Right ventricle myocardium inferior (tissue), 1 donor: ENCODE data around the gene ZNF668. TPM values are rescaled to one million over a fixed set of nuclear protein-coding genes. Genes with fewer than 3 reads are reported as not detected.

Source experiments
- ATAC-seq: fragments of 200-7000 bp; cut with Tn5 transposase; one replicate; pipeline ENCODE4 v1.9.1; 2020; ENCODE audit warnings: mild to moderate bottlenecking, moderate library complexity
- DNase-seq: peaks from one replicate; pipeline ENCODE4 v3.0.0; 2021; ENCODE audit errors: missing footprints
- intact Hi-C: fragments of 100-400 bp; cut with DNase I; formaldehyde crosslinking; loops from one replicate; pipeline ENCODE4 v1.11.0; 2022
- total RNA-seq: library from RNA; stranded (reverse); fragmentation: NEBNext Ultra II Directional; extraction: Animal tissue kit (Norgen Biotek cat#: 25700); gene quantifications from one replicate; pipeline ENCODE4 v1.2.1, GENCODE V29; 2021
- donor health status: DM: no; HTN: yes; CAD: no; lungs with severe emphysema.

ZNF668 gene
- total RNA-seq, 1 donor from 2014 or later, result 5.3 TPM

DNA sequence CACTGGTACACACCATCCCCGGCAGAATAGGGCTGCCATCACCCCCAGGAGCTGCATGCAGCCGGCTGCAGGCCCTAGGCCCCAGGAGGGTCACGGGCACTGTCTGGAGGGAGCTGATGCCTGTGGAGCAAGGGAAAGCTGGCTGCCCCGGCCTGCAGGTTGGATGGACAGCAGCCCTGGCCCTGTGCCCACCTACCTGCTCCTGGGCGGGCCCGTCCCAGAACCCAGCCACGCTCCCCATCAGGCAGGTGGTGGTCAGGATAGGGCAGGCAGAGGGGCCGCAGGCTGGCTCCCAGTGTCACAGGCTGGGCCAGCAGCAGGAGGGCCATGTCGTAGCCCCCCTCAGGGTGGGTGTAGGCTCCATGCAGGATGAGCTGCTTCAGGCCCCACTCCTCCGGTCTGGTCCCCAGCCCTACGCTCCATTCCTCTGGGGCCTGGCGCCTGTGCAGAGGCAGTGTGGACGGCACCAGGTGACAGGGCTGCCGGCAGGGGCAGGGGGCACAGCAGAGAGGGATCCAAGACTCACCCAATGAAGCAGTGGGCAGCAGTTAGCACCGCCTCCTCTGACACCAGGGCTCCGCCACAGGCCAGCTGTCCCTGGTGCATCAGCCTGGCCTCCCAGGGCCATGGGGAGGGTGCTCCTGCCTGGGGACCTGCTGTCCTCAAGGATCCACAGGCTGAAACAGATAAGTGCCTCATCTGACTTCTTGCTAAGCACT is 10.7 kb upstream of the ZNF668 start:
- peak; percentile 43 for DNase-seq
- intact Hi-C loops, result no loop called here
- ATAC-seq, result no peak

DNA sequence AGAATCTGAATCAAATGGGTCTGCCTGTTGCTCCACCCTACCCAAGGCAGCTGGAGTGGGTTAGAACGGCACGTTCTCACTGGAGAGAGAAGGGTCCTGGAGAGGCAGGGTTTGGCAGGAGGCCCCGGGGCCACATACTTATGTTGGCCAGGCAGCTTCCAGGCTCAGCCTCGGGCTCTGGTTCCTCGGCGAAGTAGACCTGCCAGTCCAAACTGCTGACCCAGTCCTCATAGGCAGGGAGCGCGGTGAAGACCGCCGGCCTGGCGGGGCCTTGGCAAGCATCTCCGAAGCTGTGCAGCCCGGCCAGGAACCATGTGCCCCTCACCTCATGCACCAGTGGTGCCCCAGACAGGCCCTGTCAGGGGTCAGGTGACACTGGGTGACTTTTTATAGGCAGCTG is 9.9 kb upstream of the ZNF668 start:
- intact Hi-C loops, result no loop called here
- ATAC-seq (no peak), DNase-seq (peak; percentile 43)

DNA sequence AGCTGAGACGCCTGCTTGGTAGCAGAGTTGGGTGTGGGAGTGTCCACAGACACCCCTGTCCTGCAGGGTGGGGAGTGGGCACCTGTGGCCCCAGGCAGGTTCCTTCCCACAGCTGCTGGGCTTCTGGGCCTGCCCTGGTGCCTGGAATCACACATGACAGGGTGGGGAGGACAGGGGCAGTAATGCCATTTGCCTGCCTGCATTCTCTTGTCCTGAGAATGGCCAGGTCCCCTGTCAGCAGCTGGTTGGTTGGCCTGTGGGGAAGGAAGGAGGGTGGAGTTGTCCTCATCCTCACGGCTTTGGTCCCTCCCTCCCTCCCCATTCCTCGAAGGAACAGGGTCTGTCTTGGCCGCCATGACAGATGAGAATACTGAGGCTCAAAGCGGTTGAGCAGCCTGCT is 9.5 kb upstream of the ZNF668 start:
- DNase-seq, result no peak
- intact Hi-C loops, result no loop called here
- no peak for ATAC-seq

DNA sequence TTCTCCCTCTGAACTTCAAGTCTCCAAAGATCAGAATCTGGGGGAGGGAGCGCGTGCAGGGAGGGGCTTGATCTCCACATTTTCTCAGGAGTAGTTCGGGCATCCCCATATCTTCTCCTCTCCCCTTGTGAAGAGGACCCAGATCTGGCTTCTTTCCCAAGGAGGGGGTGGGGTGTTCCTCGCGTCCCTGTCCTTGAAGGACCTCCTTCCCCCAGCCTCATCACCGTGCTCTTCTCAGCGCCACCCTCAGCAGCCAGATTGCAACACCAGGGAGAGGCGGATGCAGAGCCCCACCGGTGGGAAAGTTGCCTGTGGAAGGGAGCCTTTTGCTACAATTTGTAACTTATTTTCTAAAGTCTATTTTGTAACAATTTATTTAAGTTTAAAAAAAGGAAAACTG is 9.0 kb upstream of the ZNF668 start:
- intact Hi-C loops, result no loop called here
- ATAC-seq, result no peak
- no peak for DNase-seq

DNA sequence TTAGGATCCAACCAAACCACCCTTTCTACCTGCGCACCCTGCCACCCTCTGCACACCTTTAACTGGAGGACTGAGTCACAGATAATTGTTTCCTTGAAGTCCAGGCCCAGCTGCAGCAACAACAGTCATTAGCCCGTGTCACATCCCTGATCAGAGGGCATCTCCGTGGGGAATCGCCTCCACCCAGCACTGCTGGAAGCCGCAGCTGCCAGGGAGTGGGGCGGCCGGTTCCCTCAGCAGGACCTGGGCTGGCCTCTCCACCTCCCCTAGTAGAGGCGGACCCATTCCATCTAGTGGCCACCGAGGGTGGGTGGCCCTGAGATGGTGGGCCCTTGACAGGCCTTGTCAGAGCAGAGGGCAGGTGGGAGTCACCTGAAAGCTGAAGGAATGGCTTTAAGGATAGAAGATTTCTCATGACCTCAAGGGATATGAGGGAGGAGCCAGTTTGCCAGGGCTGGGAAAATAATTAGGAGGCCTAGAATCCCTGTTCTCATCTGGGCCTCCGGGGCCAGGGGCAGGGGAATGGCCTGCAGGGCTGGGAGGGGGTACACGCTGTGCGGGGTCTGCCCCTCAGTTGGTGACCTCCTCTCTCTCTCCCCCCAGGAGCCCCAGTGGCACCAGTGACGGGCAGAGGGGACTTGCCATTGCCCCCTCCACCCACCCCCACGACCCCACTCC is 8.5 kb upstream of the ZNF668 start:
- intact Hi-C loops, result no loop called here
- ATAC-seq, result no peak
- DNase-seq, result no peak

DNA sequence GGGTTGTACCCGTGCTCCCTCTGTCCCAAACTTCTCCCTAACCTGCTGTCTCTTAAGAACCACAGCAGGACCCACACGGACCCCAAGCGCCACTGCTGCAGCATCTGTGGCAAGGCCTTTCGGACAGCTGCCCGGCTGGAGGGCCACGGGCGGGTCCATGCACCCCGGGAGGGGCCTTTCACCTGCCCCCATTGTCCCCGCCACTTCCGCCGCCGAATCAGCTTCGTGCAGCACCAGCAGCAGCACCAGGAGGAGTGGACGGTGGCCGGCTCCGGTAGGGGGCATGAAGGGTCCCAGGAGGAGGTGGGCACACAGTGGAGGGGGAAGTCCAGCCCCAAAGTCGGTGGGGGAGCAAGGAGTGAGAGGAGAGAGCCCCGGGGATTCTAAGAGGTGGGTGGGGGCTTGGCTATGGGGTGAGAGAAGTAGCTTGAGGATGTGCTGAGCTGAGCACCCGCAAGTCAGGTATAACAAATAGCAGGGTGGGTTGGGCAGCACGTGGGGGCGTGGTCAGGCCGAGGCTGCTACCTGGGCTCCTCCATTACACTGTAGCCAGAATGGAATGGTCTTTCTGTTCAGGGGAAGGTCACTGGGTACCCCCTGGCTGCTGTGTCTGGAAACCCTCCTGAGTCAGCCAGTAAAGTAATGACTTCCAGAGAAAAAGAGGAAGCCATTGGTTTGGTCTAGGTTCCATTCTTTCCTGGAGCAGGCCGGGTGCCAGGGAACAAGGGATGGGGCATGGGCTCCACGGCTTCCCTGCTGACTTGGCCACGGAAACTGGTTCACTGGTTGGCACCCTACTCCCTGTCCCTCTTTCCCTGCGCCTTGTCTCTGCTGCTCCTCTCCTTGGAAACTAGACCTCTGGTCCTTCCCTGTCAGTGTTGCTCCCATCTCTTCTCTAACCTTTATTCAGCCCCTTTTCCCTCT is 7.7 kb upstream of the ZNF668 start:
- intact Hi-C loops, result no loop called here
- ATAC-seq (no peak), DNase-seq (no peak)

DNA sequence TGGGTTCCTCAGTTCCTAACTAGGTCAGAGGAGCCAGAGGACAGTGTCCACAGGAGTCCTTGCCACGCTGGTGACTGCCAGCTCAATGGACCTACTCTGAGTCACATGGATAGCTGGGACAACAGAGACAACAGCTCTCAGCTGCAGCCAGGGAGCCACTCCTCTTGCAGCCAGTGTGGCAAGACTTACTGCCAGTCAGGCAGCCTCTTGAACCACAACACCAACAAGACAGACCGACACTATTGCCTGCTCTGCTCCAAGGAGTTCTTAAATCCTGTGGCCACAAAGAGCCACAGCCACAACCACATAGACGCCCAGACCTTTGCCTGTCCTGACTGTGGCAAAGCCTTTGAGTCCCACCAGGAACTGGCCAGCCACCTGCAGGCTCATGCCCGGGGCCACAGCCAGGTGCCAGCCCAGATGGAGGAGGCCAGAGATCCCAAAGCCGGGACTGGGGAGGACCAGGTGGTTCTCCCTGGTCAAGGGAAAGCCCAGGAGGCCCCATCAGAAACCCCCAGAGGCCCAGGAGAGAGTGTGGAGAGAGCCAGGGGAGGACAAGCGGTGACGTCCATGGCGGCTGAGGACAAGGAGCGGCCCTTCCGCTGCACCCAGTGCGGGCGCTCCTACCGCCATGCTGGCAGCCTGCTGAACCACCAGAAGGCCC is 6.8 kb upstream of the ZNF668 start:
- intact Hi-C loops, result no loop called here
- ATAC-seq (no peak), DNase-seq (no peak)

DNA sequence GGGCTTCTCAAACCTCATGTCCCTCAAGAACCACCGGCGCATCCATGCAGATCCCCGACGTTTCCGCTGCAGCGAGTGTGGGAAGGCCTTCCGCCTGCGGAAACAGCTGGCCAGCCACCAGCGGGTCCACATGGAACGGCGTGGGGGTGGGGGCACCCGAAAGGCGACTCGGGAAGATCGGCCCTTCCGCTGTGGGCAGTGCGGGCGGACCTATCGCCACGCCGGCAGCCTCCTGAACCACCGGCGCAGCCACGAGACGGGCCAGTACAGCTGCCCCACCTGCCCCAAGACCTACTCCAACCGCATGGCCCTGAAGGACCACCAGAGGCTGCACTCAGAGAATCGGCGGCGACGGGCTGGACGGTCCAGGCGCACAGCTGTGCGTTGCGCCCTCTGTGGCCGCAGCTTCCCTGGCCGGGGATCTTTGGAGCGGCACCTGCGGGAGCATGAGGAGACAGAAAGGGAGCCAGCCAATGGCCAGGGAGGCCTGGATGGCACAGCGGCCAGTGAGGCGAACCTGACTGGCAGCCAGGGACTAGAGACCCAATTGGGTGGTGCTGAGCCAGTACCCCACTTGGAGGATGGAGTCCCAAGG is 6.1 kb upstream of the ZNF668 start:
- DNase-seq, result no peak
- intact Hi-C loops, result no loop called here
- no peak for ATAC-seq

DNA sequence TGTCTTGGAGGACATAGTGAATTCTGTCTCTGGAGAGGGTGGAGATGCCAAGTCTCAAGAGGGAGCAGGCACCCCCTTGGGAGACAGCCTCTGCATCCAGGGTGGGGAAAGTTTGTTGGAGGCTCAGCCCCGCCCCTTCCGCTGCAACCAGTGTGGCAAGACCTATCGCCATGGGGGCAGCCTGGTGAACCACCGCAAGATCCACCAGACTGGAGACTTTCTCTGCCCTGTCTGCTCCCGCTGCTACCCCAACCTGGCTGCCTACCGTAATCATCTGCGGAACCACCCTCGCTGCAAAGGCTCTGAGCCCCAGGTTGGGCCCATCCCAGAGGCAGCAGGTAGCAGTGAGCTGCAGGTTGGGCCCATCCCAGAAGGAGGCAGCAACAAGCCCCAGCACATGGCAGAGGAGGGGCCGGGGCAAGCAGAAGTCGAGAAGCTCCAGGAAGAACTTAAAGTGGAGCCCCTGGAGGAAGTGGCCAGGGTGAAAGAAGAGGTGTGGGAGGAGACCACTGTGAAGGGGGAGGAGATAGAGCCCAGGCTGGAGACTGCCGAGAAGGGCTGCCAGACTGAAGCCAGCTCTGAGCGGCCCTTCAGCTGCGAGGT is 5.4 kb upstream of the ZNF668 start:
- no peak for ATAC-seq
- intact Hi-C loops, result loop anchor here (10.0 kb wide), 1 partner anchor 375 kb away; the partner anchor contains the start of gene ARMC5

DNA sequence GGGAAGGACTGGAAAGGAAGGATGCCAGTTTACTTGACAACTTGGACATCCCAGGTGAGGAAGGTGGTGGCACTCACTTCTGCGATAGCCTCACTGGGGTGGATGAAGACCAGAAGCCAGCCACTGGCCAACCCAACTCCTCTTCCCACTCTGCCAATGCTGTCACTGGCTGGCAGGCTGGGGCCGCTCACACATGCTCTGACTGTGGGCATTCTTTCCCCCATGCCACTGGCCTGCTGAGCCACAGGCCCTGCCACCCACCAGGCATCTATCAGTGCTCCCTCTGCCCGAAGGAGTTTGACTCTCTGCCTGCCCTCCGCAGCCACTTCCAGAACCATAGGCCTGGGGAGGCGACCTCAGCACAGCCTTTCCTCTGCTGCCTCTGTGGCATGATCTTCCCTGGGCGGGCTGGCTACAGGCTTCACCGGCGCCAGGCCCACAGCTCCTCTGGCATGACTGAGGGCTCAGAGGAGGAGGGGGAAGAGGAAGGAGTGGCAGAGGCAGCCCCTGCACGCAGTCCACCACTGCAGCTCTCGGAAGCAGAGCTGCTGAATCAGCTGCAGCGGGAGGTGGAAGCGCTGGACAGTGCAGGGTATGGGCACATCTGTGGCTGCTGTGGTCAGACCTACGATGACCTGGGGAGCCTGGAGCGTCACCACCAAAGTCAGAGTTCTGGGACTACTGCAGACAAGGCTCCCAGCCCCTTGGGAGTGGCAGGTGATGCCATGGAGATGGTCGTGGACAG is 4.7 kb upstream of the ZNF668 start:
- DNase-seq (no peak), ATAC-seq (no peak)
- intact Hi-C loops, result loop anchor here (10.0 kb wide), 1 partner anchor 376 kb away; the partner anchor contains the start of gene ARMC5

More for the DNA sequence above, 5.4 kb upstream of the ZNF668 start:
- no peak for DNase-seq

DNA sequence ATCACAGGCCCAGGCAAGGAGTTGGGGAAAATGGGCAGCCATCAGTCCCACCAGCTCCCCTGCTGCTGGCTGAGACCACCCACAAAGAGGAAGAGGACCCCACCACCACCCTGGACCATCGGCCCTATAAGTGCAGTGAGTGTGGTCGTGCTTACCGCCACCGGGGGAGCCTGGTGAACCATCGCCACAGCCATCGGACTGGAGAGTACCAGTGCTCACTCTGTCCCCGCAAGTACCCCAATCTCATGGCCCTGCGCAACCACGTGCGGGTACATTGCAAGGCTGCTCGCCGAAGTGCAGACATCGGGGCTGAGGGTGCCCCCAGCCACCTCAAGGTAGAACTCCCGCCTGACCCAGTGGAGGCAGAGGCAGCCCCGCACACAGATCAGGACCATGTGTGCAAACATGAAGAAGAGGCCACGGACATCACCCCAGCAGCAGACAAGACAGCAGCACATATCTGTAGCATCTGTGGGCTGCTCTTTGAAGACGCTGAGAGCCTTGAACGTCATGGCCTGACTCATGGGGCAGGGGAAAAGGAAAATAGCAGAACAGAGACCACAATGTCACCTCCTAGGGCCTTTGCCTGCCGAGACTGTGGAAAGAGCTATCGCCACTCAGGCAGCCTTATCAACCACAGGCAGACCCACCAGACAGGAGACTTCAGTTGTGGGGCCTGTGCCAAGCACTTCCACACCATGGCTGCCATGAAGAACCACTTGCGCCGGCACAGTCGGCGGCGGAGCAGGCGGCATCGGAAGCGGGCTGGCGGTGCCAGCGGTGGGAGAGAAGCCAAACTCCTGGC is 3.8 kb upstream of the ZNF668 start:
- DNase-seq (no peak), ATAC-seq (no peak)
- intact Hi-C loops, result loop anchor here (10.0 kb wide), 1 partner anchor 377 kb away; the partner anchor contains the start of gene ARMC5

DNA sequence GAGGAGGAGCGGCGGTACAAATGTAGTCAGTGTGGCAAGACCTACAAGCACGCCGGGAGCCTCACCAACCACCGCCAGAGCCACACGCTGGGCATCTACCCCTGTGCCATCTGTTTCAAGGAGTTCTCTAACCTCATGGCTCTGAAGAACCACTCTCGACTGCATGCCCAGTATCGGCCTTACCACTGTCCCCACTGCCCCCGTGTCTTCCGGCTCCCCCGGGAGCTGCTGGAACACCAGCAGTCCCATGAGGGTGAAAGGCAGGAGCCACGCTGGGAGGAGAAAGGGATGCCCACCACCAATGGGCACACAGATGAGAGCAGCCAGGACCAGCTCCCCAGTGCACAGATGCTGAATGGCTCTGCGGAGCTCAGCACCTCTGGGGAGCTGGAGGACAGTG is 3.0 kb upstream of the ZNF668 start:
- intact Hi-C loops, result loop anchor here (10.0 kb wide), 1 partner anchor 378 kb away; the partner anchor contains the start of gene ARMC5
- ATAC-seq (no peak), DNase-seq (no peak)

DNA sequence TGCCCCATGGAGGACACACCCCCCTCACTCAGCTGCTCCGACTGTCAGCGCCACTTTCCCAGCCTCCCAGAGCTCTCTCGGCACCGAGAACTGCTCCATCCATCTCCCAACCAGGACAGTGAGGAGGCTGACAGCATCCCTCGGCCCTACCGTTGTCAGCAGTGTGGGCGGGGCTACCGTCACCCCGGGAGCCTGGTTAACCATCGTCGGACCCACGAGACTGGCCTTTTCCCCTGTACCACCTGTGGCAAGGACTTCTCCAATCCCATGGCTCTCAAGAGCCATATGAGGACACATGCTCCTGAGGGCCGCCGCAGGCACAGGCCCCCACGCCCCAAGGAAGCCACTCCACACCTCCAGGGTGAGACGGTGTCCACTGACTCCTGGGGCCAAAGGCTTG is 2.3 kb upstream of the ZNF668 start:
- intact Hi-C loops, result loop anchor here (10.0 kb wide), 1 partner anchor 378 kb away; the partner anchor contains the start of gene ARMC5
- ATAC-seq (no peak), DNase-seq (peak; percentile 56)

DNA sequence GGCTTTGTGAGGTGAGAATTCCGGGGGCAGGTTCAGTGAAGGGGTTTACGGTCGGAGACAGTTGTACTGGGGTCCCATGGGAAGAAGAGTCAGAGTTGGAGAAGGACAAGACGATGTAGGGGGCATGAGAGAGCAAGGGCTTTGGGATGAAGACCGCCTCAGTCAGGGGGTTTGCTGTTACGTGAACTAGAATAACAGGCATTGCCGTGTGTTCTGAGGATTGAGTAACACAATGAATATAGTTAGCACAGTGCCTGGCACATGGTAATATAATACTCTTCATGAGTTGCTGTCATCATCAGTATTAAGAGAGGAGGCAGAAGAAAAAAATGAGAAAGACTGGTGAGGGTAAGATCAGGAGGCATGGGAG is 759 bp upstream of the ZNF668 start:
- no peak for DNase-seq
- no peak for ATAC-seq
- intact Hi-C loops, result loop anchor here (1.0 to 10.0 kb wide), 5 partner anchors 20 to 380 kb away; partner anchors contain the start of genes ARMC5, KAT8 and VKORC1

DNA sequence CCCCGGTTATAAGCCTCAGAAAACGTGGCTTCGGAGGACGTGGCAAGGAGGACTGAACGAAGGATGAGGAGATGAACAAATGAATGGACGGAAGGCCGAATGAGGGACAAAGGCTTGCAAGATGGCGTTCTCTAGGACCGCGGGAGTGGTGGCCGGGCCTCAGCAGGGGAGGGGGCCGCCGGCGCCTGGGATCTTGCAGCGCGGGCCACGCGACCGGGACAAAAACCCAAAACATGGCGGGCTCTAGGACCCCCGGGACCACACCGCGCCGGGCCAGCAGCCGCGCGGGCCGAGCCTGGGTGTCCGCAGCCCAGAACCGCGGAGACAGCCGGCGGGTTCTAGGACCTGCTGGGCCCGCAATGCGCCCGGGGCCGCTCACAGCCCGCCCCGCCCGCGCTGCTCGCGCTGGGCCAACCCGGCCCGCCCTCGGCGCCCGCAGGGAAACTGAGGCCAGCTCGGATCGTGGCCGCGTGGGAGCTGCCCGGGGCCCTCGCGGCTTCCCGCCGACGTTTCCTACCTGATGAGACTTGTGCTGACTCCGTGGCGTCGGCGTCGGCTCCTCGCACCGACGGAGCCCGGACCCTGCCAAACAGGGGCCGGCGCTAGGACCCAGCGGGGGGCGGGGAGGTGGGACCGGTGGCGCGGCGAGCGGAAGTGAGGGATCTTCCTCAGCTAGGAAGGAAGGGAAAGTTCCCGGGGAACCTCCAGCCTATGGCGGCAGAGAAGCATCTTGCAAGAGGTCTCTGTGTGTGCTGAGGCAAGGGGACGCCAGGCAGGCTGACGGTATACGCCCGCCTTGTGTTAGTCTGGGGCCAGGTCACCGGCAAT is 684 bp downstream of the ZNF668 start:
- ATAC-seq (peak; percentile 88), DNase-seq (peak; percentile 95)
- intact Hi-C loops, result loop anchor here (1.0 to 10.0 kb wide), 3 partner anchors 39 to 381 kb away; partner anchors contain the start of gene ARMC5
